Sigmoid colon (tissue), 3 donors: Measurements from ENCODE around the gene ZXDC.

ENCODE experiments used
- POLR2A ChIP-seq, 2 donors: fragments of 450-650 bp; IDR thresholded peaks; one replicate each; pipeline ENCODE4 v1.6.1; 2016; ENCODE audit warnings: antibody characterized with exemption in 2 of 2, mild to moderate bottlenecking in 2 of 2, moderate library complexity in 2 of 2
- TF ChIP-seq, protein P1 (sequence below), 4 experiments: fragments of 450-650 bp in 3 of 4; fragments of 200-600 bp in 1 of 4; IDR thresholded peaks; one replicate each; pipeline ENCODE4 v1.5.1; 2016 to 2019; ENCODE audit warnings: antibody characterized with exemption in 4 of 4, mild to moderate bottlenecking in 3 of 4, moderate library complexity in 2 of 4

DNA sequence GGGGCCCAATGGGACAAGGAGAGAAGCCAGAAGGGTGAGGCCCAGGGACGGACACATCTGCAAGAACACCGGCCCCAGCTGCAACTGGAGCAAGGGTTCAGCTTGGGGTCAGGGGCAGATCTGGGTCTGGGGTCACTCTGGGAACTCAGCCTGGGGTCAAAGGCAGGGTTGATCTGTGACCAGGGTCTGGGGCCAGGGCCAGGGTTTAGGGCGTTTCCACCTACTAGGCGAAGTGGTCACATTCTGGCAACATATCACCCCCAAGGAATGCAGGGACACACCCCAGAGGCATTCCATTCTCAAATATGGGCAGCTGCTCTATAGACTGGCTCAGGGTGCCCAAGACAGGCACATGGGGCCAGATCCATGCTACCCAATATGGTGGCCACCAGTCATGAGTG lies 32.9 kb upstream of the ZXDC start:
- TF ChIP-seq, protein P1, sequence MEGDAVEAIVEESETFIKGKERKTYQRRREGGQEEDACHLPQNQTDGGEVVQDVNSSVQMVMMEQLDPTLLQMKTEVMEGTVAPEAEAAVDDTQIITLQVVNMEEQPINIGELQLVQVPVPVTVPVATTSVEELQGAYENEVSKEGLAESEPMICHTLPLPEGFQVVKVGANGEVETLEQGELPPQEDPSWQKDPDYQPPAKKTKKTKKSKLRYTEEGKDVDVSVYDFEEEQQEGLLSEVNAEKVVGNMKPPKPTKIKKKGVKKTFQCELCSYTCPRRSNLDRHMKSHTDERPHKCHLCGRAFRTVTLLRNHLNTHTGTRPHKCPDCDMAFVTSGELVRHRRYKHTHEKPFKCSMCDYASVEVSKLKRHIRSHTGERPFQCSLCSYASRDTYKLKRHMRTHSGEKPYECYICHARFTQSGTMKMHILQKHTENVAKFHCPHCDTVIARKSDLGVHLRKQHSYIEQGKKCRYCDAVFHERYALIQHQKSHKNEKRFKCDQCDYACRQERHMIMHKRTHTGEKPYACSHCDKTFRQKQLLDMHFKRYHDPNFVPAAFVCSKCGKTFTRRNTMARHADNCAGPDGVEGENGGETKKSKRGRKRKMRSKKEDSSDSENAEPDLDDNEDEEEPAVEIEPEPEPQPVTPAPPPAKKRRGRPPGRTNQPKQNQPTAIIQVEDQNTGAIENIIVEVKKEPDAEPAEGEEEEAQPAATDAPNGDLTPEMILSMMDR (IDR thresholded peaks at IDR 0.05), result no peak
- no peak for TF ChIP-seq POLR2A (IDR thresholded peaks at IDR 0.05)
